ENCODE results near the gene CIITA.
A peak's percentile ranks its signal among the peaks of the same experiment; 100 is the strongest.

Gene CIITA

DNA sequence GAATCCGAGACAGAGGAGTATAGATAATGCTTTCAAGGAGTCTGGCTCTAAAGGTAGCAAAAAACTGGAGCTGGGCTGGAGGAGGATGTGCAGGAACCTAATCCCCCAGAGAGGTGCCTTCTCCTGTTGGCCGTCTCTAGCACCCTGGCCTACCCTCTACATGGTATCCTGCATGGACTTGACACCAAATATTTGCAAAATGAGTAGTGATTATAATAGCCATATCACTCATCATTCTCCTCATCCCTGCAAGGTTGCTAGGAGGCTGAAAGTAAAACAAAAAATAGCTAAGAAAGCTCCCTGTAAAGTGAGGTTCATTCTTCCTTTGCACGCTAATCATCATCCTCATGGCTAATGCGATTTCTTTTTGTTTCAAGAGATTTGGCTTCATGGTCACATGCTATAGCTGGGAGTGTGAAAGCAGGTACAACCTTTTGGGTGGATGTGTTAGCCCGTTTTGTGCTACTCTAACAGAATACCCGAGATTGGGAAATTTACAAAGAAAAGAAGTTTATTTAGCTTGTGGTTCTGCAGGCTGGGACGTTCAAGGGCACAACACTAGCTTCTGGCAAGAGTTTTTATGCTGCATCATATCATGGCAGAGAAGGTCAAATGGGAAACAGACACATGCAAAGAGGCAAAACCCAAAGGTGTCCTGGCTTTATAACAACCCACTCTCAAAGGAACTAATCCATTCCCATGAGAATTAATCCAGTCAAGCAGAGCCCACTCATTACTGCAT lies 27.1 kb upstream of the CIITA start:
- DNase-seq (ENCODE audit: low read depth), result no peak

DNA sequence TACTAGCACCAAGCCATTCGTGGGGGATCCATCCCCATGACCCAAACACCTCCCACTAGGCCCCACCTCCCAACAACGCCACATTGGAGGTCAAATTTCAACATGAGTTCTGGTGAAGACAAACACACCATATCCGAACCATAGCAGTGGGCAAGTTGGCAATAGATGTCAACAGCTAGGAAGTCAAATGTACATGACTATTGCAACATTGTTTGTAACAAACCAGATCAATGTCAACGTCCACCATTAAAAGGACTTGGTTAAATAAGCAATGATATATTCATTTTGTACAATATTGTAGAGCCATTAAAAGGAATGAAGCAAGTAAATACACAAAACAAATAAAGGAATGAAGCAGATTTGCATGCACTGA lies 26.5 kb upstream of the CIITA start:
- no peak for DNase-seq (ENCODE audit: low read depth)

DNA sequence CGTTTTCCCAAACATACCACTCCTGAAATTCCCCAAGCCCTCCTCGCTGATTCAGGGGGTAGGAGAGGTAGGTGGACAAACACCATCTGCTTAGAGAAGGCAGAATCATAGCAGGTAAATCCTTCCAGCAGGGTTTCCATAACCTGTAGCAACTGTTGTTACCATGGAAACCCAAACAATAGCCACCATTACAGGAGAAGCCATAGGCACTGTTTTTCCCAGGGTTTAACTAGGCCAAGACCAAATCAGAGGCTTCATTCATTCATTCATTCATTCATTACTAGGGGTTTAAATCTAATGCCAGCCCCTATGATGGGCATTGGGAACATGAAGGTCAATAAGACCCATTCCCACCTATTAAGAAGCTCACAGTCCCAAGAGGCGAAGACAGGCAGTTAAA lies 25.5 kb upstream of the CIITA start:
- DNase-seq (ENCODE audit: low read depth), result no peak

DNA sequence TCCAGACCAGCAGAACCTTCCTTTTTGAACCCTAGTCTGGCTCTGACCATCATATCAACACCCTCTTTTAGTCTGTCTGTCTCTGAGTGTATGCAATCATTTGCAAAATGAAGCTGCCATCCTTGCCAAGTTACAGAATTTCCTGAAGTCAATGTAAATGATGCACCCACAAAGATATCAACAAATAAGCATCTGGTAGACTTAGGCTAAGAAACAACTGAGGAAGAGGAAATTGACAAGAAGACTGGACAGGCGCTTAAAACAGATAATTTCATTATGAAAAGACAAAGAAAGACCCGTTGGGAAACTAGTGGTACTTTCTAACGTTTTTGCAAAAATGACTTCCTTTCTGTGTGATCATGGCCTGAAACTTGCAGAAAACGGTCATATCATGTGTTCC lies 24.7 kb upstream of the CIITA start:
- no peak for DNase-seq (ENCODE audit: low read depth)

DNA sequence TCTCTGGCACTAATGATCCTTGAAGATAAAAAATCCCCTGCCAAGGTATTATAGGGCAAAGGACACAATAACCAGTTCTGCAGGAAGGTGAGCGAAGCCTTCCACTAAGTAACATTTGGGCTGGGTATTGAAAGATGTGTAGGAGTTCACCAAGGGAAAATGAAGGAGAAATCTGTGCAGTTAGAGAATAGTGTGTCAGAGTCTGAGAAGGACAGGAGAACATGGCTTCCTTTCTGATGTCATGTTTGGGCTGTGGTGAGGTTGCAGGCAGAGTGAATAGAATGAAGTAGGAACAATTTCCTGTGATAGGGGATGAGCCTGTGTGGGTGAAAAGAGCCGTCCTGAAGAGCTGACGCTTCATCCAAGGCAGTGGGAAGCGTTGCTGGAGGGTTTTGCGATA lies 24.1 kb upstream of the CIITA start:
- DNase-seq (ENCODE audit: low read depth), result no peak

DNA sequence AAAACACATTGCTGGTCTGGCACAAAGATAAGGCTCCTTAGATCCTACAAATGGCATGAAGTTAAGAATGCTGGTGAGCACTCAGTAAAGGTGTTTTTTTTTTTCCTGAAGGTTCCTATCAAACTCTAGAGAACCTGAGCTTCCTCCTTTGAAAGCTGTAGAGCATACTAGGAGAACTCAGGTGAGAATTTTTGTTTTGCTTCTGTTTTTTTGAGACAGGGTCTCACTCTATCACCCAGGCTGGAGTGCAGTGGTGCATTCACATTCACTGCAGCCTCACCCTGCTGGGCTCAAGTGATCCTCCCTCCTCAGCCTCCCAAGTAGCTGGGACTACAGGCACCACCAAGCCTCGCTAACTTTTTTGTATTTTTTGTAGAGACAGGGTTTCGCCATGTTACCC lies 21.0 kb upstream of the CIITA start:
- DNase-seq (ENCODE audit: low read depth), result no peak

DNA sequence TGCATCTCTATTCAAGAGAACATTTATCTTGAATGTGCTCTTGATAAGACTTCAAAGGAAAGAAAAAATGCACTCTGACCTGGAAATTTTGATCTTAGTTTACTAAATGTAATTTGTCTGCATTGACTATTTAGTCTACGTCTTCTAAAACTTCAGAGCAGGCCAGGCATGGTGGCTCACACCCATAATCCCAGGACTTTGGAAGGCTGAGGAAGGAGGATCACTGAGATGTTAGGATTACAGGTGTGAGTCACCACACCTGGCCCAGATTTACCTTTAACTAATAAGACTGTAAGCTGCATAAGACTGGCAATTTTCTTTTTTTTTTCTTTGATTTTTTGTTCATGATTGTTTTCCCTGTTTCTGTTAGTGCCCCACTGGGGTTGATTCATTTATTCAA lies 18.8 kb upstream of the CIITA start:
- DNase-seq (ENCODE audit: low read depth), result no peak

DNA sequence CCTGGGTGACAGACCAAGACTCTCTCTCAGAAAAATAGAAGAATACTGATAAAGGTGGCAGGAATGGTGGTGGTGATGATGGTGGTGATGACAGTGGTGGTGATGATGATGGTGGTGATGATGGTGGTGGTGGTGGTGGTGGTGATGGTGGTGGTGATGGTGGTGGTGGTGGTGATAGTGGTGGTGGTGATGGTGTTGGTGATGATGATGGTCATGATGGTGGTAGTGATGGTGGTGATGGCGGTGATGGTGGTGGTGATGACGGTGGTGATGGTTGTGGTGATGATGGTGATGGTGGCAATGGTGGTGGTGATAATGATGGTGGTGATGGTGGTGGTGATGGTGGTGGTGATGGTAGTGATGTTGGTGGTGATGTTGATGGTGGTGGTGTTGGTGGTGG lies 18.0 kb upstream of the CIITA start:
- DNase-seq (ENCODE audit: low read depth), result no peak

DNA sequence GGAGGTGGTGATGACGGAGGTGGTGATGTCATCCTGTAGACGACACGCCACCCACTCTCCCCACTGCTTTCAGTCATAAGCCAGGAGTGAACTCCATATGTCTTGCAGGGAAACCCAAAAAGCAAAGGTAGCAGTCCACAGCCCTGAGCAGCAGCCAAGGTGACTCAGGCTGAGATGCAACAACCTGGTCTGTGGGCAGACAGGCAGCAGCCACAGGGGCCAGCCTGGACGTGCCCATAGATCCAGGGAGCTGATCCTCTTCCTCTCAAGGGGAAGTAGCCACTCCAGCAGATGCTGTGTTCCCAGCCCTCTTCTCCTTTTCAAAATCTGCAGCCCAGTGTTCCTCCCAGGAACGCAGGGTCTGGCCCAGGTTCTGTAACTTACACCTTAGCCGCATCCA lies 17.3 kb upstream of the CIITA start:
- DNase-seq (ENCODE audit: low read depth), result no peak

DNA sequence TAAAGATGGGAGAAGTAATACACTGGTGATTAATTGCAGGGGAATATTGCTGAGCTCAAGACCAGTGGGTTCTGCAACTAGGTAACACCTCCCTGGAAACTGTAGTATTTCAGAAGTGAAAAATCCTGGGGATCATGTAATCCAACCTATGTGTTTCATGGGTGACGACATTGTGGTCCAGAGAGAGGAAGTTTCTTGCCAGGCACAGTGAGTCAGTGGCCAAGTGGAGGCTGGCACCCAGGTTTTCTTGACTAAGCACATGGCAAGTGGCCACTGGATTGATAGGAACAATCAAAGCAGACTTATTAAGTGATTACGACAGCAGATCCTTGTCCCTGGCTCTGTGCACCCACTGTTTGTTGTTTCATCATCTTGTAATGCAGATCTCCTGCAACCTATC lies 14.6 kb upstream of the CIITA start:
- no peak for DNase-seq (ENCODE audit: low read depth)

DNA sequence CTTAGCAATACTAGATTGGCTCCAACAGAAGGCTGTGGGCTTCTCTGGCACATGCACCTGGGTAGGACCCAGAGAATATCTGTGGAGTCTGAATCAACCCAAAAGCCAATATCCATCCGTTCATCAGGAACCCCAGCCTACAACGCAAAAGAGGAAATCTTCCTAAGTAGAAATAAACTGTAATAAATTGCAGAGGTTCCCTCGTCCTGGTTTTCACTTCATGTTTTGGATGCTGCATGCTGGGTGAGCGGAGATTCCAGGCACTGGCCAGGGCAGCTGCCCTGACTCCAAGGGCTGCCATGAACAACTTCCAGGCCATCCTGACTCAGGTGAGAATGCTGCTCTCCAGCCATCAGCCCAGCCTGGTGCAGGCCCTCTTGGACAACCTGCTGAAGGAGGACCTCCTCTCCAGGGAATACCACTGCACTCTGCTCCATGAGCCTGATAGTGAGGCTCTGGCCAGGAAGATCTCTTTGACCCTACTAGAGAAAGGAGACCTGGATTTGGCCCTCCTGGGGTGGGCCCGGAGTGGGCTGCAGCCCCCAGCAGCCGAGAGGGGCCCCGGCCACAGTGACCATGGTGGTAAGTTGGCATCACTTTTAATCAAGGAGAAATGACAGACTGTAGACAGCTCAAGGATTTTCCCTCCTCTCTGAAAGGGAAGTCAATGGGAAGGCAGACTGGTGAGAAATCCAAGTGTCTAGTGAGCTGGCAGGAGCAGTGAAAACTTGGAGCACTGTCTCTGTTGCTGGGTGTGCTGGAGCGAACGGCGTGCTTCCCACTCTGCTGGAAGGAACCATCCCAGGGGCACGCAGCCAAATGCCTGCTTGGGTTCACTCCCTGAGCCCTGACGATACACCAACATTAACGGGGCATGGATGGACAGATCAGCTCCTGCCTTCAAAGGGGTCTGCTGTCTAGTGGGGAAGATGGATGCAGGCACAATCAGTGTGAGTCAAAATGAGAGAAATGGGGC lies 10.7 kb upstream of the CIITA start:
- no peak for DNase-seq (ENCODE audit: low read depth)

DNA sequence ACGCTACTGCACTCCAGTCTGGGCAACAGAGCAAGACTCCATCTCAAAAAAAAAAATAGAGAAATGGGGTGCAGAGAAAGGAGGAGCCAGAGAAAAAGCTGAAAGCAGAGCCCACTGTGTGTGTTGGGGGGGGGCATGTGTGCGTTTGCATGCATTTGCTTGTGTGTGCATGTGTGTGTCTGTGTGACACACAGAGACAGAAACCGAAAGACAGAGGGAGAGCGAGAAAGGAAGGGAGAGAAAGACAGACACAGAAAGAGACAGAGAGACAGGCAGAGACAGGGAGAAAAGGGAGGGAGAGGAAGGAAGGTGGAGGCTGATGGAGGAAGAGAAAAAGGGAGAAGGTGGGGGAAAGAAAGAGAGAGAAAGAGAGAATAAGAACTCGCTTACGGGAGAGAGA lies 9.8 kb upstream of the CIITA start:
- DNase-seq (ENCODE audit: low read depth), result no peak

DNA sequence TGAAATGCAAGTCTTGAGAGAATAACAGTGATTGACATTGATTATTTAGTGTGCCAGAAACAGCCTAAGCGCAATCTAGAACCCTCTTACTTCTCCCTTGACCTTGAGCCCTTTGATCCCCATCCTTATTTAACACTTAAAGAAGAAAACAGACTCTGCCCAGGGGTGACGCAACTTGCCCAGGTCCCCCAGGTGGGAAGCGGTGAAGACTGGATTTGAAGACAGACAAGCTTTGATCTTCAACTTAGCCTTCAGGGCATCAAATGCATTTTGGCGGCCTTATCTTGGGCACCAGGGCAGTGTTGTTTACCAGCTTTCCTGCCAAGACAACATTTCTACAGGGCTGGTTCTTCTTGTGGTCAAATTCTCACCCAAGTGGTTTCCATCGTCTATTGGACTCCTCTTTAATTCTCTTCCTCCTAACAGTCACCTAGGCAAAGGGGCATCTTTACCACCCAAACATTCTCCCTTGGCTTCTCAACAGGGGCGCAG lies 8.9 kb upstream of the CIITA start:
- DNase-seq (ENCODE audit: low read depth), result no peak

DNA sequence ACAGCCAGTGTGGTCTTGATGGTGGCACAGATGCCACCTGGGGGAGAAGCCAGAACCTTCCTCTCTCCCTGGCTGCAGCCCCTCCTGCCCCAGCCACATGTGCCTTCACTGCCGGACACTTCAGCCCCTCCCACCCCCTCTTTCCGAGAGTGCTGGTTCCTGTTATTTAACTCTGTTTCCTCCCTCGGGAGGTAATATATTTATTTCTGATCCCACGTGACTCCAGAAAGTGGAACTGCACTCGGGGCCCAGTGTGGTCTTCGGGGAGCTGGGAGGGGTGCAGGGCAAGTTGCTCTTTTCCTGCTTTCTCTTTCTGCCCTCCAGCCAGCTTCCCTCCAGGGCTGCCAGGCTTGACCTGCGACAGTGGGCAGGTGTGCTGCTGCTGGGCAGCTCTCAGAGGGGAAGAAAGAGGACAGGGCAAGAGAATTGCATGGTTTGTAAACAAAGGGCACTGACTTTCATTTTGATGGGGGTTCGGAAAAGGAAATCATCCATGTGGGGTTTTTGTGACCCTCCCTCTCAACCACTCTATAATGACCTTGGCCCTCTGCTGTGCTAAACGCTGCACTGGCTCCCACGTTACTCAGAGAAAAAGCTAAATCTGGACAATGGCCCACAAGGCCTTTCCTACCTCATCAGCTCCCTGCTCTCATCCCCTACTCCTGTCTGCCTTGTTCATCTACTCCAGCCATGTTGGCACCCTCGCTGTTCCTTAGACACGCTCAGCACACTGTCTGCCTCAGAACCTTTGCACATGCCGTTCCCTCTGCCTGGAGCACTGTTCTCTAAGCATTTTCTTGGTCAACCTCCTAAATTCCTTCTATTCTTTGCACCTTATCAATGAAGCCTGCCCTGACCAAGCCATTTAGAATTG lies 8.2 kb upstream of the CIITA start:
- DNase-seq (ENCODE audit: low read depth), result no peak

DNA sequence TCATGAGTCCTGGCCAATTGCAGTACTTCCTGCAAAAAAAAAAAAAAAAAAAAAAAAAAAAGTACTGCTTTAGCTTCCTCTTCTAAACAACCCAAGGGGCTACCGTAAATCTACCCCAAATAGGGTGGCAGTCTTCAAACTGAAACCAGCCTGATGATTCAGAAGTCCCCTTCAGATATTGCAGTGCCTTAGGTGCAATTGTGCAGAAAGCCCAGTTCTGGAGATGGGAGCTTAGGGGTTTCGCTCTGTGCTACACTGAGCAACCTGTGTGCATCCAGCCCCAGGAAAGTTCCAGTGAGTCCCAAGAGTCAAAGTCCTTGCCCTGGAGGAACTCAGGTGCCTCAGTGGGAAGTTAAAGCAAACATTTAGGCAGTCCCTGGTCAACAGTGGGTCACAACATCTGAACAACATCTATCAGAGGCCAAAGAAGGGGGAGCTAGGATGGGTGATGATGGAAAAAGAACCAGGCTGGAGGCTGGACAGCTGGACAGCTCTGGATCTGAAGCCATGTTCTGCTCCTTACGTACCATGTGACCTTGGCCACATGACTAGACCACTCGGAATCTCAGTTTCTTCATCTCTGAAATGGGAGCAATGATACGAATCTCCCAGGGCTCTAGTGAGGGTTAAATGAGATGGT lies 6.7 kb upstream of the CIITA start:
- DNase-seq (ENCODE audit: low read depth), result no peak

DNA sequence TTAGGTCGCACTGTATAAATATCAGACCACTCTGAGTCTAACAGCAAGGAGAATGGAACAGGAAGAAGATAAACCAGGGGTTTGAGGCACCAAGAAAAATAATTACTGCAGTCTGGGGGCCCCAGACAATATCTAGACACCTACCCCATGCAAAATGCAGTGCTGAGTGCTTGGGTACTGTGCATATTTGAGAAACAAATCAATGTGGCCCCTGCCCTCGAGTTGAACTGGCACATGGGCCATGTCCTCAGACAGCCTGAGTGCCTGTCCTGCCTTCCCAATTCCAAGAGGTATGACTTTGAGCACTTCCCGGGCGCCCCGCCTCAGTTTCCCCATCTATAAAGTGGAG lies 6.2 kb upstream of the CIITA start:
- DNase-seq (ENCODE audit: low read depth), result no peak

DNA sequence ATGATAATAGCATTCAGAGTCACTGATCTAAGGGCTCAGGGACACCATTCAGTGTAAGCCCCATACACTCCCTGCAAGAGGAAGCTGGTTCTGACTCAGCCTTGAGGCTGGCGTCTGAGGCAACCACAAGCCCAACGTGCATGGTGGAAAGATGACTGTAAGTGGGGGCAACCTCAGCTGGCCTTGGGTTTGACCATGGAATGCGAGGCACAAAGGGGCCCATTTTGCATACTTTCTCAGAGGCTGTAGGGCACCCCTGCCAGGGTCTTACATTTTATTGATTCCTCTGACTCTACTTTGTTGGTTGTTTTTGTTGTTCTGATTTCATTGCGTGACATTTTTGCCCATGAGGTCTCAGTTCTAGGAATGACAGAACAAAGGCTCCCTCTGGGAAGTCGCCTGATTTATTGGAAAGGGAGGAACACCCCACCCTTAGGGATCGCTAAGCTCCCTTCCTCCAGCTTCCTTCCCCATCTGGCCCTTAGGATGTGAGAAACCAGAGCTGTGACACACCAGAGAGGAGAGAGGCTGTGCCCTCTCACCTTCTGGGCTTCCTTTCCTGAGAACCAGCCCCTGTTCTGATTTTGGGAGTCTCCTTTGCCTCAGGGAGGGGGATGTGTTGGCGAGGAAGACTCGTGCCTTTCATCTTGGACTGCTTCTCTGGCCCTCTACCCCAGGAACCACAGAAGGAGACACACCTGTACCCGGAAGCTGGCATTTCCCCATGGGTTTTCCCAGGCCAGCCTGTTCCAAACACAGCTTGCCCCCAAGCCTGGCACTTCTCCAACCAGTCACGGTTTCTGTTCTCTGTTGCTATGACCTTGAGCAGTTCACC lies 5.6 kb upstream of the CIITA start:
- peak; percentile 27 for DNase-seq (ENCODE audit: low read depth)

DNA sequence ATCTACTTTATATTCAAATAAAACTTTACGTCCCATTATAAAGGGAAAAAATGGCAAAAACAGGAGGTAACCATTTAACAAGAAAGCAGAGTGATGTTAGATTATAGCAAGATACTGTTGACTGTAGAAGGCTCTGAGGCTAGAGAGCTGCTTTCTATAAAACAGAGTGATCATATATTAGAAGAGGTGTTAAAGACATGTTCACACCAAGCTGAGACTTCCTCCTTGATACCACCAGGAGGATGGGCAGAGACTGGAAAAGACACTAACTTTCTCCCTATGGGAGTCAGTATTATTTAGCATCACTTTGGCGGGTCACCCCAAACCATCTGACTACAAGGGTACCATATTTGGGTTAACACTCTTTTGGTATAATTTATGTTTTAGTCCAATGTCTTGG lies 687 bp upstream of the CIITA start:
- no peak for DNase-seq (ENCODE audit: low read depth)

DNA sequence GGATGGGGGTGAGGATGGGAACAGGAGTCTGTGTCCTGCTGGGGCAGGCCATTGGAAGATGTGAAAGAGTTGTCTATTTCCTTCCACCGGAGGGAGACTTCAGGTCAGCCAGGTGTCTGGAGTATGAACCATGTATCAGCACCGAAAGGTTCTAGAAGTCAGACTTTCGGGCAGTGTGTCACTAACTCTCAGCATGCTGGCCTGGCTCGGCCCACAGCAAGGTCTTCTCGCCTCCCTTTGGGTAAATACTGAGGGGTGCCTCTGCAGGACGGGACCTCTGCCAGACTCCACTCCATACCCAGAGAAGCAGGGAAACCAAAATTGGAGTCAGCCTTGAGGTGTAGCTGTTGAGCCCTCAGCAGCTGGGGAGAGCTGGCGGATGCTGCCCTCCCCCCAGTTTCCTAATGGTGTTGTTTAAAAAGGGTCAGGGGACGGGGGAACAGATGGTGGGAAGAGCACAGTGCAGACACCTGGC lies 507 bp downstream of the CIITA start:
- DNase-seq (ENCODE audit: low read depth), result no peak

DNA sequence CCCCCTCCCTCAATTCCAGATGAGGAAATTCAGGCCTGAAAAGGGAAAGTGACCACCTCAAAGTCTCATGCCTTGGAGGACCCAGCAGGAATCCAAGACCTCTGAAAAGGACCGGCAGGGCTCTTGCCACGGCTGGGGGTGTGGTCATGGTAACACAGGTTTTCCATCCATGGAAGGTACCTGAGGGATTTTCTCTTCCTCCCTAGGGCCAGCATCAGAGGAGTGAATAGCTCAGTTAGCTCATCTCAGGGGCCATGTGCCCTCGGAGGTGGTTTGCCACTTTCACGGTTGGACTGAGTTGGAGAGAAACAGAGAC lies 1.3 kb downstream of the CIITA start:
- no peak for DNase-seq (ENCODE audit: low read depth)

Measured in activated gamma-delta T cell treated with anti-CD3 and anti-CD28 coated beads, Interleukin-2, amount 50 U/mL, for 16 hours (primary cell).